ENCODE results near the gene ATF7. TPM values are rescaled to one million over a fixed set of nuclear protein-coding genes. Genes with fewer than 3 reads are reported as not detected.

ATF7 gene
- total and polyA plus RNA-seq, 9 of the 15 experiments (the other 6 are each of a cell fraction or from before 2014, with no cell fraction given): 10.6 to 30.4 (median 20.7) TPM

DNA sequence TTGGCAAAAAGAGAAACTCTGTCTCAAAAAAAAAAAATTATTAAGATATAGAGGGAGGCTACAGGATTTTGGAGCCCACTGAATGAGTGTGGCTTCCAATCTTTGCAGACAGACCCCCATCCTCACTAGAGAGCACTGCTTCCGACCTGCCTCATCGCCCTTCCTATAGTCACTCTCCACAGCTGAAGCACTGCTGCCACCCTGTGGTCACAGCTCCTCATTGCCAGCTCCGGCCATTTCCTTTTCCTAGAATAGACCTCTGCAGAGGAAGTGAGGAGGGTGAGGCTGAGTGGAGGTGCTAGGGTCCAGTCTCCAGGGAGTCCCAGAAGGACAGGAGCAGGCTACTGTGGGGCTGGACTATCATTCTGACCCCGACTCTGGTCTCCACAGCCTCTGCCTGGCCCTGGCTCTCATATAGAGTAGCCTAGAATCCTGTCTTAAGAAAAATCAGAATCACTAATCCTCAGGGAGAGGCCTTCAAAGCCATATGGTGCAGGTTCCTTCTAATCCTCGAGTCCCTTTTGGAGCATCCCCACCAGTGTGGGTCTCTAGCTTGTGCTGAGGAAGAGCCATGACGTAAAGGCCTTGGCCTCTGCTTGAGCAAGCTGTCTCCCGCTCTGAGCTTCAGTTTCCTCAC is 117.5 kb downstream of the ATF7 start (continued):
- peak; percentile 39; the same call in 1 of the 2 replicates for TF ChIP-seq MYC (IDR thresholded peaks at IDR 0.05; ENCODE audit: low read depth, low read length)
- TF ChIP-seq MYC (CRISPR knock-in tag; IDR thresholded peaks at IDR 0.05; ENCODE audit: borderline replicate concordance, low read depth): no peak
- TF ChIP-seq SRSF1 (IDR thresholded peaks at IDR 0.05; ENCODE audit: low read depth, low read length): no peak
- TF ChIP-seq, protein P1, sequence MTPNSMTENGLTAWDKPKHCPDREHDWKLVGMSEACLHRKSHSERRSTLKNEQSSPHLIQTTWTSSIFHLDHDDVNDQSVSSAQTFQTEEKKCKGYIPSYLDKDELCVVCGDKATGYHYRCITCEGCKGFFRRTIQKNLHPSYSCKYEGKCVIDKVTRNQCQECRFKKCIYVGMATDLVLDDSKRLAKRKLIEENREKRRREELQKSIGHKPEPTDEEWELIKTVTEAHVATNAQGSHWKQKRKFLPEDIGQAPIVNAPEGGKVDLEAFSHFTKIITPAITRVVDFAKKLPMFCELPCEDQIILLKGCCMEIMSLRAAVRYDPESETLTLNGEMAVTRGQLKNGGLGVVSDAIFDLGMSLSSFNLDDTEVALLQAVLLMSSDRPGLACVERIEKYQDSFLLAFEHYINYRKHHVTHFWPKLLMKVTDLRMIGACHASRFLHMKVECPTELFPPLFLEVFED (CRISPR knock-in tag; conservative IDR thresholded peaks at IDR 0.05): 0 out of 2 replicates have a peak, but pooled peaks have one; percentile 24
- TF ChIP-seq ATF7 (IDR thresholded peaks at IDR 0.05): no peak
- no peak for TF ChIP-seq OTX1 (CRISPR knock-in tag; IDR thresholded peaks at IDR 0.05)
- TF ChIP-seq HOXB6 (CRISPR knock-in tag; IDR thresholded peaks at IDR 0.05; ENCODE audit: borderline replicate concordance): no peak
- TF ChIP-seq, protein P2, sequence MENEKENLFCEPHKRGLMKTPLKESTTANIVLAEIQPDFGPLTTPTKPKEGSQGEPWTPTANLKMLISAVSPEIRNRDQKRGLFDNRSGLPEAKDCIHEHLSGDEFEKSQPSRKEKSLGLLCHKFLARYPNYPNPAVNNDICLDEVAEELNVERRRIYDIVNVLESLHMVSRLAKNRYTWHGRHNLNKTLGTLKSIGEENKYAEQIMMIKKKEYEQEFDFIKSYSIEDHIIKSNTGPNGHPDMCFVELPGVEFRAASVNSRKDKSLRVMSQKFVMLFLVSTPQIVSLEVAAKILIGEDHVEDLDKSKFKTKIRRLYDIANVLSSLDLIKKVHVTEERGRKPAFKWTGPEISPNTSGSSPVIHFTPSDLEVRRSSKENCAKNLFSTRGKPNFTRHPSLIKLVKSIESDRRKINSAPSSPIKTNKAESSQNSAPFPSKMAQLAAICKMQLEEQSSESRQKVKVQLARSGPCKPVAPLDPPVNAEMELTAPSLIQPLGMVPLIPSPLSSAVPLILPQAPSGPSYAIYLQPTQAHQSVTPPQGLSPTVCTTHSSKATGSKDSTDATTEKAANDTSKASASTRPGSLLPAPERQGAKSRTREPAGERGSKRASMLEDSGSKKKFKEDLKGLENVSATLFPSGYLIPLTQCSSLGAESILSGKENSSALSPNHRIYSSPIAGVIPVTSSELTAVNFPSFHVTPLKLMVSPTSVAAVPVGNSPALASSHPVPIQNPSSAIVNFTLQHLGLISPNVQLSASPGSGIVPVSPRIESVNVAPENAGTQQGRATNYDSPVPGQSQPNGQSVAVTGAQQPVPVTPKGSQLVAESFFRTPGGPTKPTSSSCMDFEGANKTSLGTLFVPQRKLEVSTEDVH (IDR thresholded peaks at IDR 0.05; ENCODE audit: low read depth, partially characterized antibody): peak; percentile 24
- TF ChIP-seq, protein P3, sequence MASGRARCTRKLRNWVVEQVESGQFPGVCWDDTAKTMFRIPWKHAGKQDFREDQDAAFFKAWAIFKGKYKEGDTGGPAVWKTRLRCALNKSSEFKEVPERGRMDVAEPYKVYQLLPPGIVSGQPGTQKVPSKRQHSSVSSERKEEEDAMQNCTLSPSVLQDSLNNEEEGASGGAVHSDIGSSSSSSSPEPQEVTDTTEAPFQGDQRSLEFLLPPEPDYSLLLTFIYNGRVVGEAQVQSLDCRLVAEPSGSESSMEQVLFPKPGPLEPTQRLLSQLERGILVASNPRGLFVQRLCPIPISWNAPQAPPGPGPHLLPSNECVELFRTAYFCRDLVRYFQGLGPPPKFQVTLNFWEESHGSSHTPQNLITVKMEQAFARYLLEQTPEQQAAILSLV (tag; IDR thresholded peaks at IDR 0.05): no peak
- no peak for TF ChIP-seq ZNF24 (IDR thresholded peaks at IDR 0.05)
- TF ChIP-seq NFE2L1 (tag; IDR thresholded peaks at IDR 0.05; ENCODE audit: borderline replicate concordance, low read depth): no peak
- TF ChIP-seq, protein P4, sequence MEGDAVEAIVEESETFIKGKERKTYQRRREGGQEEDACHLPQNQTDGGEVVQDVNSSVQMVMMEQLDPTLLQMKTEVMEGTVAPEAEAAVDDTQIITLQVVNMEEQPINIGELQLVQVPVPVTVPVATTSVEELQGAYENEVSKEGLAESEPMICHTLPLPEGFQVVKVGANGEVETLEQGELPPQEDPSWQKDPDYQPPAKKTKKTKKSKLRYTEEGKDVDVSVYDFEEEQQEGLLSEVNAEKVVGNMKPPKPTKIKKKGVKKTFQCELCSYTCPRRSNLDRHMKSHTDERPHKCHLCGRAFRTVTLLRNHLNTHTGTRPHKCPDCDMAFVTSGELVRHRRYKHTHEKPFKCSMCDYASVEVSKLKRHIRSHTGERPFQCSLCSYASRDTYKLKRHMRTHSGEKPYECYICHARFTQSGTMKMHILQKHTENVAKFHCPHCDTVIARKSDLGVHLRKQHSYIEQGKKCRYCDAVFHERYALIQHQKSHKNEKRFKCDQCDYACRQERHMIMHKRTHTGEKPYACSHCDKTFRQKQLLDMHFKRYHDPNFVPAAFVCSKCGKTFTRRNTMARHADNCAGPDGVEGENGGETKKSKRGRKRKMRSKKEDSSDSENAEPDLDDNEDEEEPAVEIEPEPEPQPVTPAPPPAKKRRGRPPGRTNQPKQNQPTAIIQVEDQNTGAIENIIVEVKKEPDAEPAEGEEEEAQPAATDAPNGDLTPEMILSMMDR (IDR thresholded peaks at IDR 0.05 in 2 of 3, conservative IDR thresholded peaks at IDR 0.05 in 1 of 3; ENCODE audit: insufficient read depth in 2 of 3, low read depth in 1 of 3, low read length in 3 of 3): peak; percentile 94 to 98 (median 95)
- TF ChIP-seq ZKSCAN3 (CRISPR knock-in tag; IDR thresholded peaks at IDR 0.05): no peak
- TF ChIP-seq, protein P5, sequence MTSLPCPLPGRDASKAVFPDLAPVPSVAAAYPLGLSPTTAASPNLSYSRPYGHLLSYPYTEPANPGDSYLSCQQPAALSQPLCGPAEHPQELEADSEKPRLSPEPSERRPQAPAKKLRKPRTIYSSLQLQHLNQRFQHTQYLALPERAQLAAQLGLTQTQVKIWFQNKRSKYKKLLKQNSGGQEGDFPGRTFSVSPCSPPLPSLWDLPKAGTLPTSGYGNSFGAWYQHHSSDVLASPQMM (CRISPR knock-in tag; IDR thresholded peaks at IDR 0.05): no peak
- TF ChIP-seq ZNF384 (IDR thresholded peaks at IDR 0.05; ENCODE audit: low read depth, low read length): peak; percentile 38; the same call in 1 of the 2 replicates
- 0 out of 2 replicates have a peak, but pooled peaks have one; percentile 22 for TF ChIP-seq RB1 (IDR thresholded peaks at IDR 0.05; ENCODE audit: low read depth)
- no peak for TF ChIP-seq PTTG1 (tag; IDR thresholded peaks at IDR 0.05; ENCODE audit: low read depth)
- TF ChIP-seq, protein P6, sequence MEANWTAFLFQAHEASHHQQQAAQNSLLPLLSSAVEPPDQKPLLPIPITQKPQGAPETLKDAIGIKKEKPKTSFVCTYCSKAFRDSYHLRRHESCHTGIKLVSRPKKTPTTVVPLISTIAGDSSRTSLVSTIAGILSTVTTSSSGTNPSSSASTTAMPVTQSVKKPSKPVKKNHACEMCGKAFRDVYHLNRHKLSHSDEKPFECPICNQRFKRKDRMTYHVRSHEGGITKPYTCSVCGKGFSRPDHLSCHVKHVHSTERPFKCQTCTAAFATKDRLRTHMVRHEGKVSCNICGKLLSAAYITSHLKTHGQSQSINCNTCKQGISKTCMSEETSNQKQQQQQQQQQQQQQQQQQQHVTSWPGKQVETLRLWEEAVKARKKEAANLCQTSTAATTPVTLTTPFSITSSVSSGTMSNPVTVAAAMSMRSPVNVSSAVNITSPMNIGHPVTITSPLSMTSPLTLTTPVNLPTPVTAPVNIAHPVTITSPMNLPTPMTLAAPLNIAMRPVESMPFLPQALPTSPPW (CRISPR knock-in tag; IDR thresholded peaks at IDR 0.05): peak; percentile 39
- no peak for TF ChIP-seq ADNP (tag; IDR thresholded peaks at IDR 0.05)

Measured in K562 (cell line).